IPS-15b (cell line): ENCODE results near the gene CEMIP2.
"Not testable (repeated sequence)": the region's sequence is repeated elsewhere in the genome, so short reads cannot be mapped to it uniquely, and the experiment has no call there.

Experiments used
- H3K27me3 ChIP-seq: one replicate; pipeline ENCODE4 v1.6.1; 2013; ENCODE audit warnings: low read length; ENCODE audit not compliant: control insufficient read depth, insufficient read depth
- H3K36me3 ChIP-seq: one replicate; pipeline ENCODE4 v1.6.1; 2013; ENCODE audit warnings: low read length; ENCODE audit not compliant: control insufficient read depth, insufficient read depth
- H3K4me1 ChIP-seq: one replicate; pipeline ENCODE4 v1.6.1; 2013; ENCODE audit warnings: mild to moderate bottlenecking, low read length; ENCODE audit not compliant: control insufficient read depth, insufficient read depth
- H3K4me3 ChIP-seq: one replicate; pipeline ENCODE4 v1.5.1; 2013; ENCODE audit warnings: low read depth, low read length
- H3K9ac ChIP-seq: one replicate; pipeline ENCODE4 v1.6.1; 2013; ENCODE audit warnings: low read depth, mild to moderate bottlenecking, low read length
- H3K9me3 ChIP-seq: one replicate; pipeline ENCODE4 v1.6.1; 2013; ENCODE audit warnings: mild to moderate bottlenecking, low read length; ENCODE audit not compliant: control insufficient read depth, insufficient read depth

The CEMIP2 gene

DNA sequence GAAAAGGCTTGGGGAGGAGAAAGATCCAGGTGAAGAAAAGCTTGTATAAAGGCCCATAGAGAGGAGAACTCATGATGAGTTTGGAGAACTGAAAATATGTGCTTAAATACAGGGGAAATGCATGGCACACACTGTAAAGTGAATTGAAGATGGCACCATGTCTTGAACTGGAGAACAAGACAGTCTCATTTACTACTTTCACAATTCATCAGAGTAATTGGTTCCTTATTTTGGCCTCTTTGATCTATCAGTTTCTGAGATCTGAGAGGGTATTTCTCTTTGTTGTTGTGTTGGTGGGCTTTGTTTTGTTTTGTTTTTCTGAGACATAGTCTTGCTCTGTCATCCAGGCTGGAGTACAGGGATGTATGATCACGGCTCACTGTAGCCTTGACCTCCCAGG is 98.2 kb downstream of the CEMIP2 start:
- Histone ChIP-seq H3K4me1 (peaks cover 2% of the 10 kb centered on the region), H3K4me3 (no peak overlapping the region)

DNA sequence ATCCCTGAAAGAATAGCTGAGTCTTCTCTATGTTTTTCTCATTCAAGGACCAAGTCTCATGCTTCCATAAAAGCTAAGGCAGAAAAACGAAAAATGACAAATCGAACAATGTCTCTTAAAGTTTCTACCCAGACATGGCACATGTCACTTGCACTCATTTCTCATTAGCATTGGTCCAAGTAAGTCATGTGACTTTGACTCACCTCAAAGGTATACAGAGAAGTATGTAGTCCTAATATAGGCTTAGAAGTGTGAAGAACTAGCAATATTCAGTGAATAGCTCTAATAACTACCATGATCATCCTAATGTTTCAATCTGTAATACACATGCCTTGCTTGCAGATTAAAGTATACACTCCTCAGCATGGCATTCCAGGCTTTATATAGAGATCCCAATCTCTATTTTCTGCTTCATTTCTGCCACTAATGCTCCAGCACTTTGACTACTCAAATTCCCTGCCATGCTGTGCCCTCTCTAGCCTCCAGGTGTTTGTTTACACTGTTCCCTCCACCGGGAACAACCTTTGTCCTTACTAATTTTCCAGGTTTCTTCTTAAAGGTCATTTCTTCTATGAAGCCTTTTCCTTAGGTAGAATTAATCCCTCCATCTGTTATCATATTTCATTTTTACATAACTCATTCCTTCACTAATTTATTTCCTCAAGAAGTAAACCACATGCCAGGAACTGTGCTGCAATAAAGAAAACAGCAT is 98.9 kb downstream of the CEMIP2 start:
- H3K4me3 ChIP-seq = no peak overlapping the region
- H3K36me3 ChIP-seq = no peaks in the 10 kb centered on the region
- H3K9me3 ChIP-seq = no peaks in the 10 kb centered on the region
- no peaks in the 10 kb centered on the region for H3K27me3 ChIP-seq
- H3K9ac ChIP-seq = no peak overlapping the region
- peaks cover under 1% of the 10 kb centered on the region for H3K4me1 ChIP-seq

More for the DNA sequence above, 98.2 kb downstream of the CEMIP2 start:
- Histone ChIP-seq H3K9ac (no peak overlapping the region), H3K36me3 (no peaks in the 10 kb centered on the region), H3K9me3 (no peaks in the 10 kb centered on the region), H3K27me3 (no peaks in the 10 kb centered on the region)

DNA sequence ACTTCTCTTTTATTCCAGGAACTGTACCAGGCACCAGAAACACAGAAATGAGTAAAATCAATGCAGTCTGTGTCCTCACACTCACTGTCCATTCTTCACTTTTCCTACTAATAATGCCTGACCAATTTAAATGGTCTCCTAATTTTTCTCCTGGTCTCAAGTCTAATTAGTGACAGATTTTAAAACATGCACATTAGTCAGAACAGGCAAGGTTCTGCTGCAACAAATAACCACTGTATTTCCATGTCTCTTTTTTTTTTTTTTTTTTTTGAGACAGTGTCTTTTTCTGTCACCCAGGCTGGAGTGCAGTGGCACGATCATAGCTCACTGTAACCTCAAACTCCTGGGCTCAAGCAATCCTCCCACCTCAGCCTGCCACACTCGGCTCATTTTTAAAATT is 99.6 kb downstream of the CEMIP2 start:
- Histone ChIP-seq H3K4me3 (no peak overlapping the region), H3K9ac (no peak overlapping the region), H3K9me3 (no peaks in the 10 kb centered on the region), H3K36me3 (no peaks in the 10 kb centered on the region), H3K4me1 (peaks cover 7% of the 10 kb centered on the region), H3K27me3 (no peaks in the 10 kb centered on the region)

DNA sequence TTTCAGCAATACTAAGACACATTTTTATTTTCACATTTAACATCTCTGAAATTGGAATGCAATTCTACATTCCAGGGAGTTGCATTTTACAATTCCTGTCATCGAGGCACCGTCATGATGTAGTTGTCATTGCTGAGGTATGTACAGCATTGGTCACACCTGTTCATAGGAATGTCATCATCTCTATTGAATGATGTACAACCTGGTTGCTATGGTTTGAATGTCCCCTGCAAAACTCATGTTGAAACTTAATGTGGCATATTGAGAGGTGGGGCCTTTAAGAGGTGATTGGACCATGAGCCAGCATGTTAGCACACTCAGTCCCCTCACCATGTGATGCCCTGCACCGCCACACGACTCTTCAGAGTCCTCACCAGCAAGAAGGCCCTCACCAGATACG is 103.1 kb downstream of the CEMIP2 start:
- Histone ChIP-seq H3K36me3 (no peaks in the 10 kb centered on the region), H3K9me3 (no peaks in the 10 kb centered on the region), H3K4me1 (peaks cover 20% of the 10 kb centered on the region), H3K27me3 (no peaks in the 10 kb centered on the region), H3K4me3 (no peak overlapping the region), H3K9ac (no peak overlapping the region)

DNA sequence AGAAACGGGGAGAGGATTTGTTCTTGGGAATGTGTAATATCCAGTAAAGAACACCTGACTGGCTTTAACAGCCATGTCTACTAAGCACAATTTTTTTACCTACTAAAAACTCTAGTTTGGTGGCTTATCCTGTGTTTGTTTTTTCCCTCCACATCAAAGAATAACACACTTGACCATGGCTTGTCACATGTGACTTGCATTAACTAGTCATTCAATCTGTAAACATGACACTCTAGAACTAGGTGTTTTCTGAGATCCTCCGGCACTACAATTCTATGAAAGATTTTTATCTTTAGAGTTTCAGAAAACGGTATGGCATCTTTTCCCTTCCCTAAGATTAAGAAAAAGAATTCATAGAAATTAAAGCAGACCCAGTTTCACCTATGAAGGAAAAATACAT is 103.7 kb downstream of the CEMIP2 start:
- Histone ChIP-seq H3K4me3 (no peak overlapping the region), H3K9me3 (no peaks in the 10 kb centered on the region), H3K4me1 (peaks cover 20% of the 10 kb centered on the region), H3K36me3 (no peaks in the 10 kb centered on the region), H3K27me3 (no peaks in the 10 kb centered on the region), H3K9ac (no peak overlapping the region)

DNA sequence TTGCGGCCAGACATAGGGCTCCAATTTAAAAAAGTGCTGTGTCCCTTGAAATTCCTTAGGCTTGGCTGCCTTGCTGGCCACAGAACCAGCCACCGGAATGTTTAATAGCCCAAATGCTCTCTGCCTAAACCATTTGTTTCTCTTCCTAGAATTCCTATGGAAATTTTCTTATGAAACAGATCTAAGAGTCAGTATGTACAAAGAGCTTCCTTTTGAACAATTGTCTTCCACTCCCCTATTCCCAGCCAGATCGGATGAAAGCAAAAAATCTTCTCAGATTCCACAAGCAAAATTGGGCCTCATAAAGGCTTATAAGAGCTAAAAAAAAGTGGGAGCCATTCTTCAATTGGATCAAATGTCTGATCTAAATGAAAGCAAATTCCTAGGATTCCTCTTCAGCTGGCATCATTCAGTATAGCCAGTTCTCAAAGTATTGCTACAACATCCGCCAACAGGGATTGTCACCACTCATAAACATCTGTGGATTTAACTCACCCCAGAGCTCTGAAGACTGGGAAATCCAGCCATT is 104.3 kb downstream of the CEMIP2 start:
- Histone ChIP-seq H3K4me3 (no peak overlapping the region), H3K27me3 (no peaks in the 10 kb centered on the region), H3K9me3 (no peaks in the 10 kb centered on the region), H3K9ac (no peak overlapping the region), H3K4me1 (peaks cover 20% of the 10 kb centered on the region), H3K36me3 (no peaks in the 10 kb centered on the region)

DNA sequence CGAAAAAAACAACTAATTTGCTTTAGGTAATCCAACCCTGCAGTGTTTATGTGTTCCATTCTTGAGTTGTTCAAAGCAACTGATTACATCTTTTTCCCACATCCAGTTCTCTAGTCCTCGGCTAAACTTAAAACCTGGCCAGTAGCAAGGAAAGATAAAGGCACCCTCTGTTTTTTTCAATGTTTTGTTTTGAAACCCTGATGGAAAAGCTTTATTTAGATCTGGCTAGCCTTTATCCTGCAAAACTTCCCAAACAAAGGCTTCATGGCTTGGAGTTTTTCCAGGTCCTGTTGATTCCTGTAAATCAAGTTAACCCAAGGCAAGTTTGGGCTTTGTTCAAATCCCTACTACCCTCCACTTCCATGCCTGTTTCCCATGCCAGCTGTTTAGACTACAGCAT is 105.1 kb downstream of the CEMIP2 start:
- Histone ChIP-seq H3K27me3 (no peaks in the 10 kb centered on the region), H3K4me1 (peaks cover 20% of the 10 kb centered on the region), H3K4me3 (no peak overlapping the region), H3K9me3 (no peaks in the 10 kb centered on the region), H3K9ac (no peak overlapping the region), H3K36me3 (no peaks in the 10 kb centered on the region)

DNA sequence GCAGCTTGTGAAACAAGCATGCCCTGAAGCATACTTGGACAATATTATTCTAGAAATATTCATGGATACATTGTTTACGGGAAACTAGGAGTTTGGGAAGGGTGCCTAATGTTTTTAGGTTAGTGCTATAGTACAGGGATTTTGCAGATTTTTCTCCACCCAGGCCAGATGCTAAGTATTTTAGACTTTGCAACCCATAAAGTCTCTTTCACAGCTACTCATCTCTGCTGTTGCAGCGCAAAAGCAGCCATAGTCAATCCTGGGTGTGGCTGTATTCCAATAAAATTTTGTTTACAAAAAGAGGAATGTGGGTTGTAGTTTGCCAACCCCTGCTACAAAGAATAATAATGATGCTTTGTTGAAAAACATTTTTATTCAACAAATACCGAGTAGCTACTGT is 106.2 kb downstream of the CEMIP2 start:
- no peaks in the 10 kb centered on the region for H3K36me3 ChIP-seq
- no peaks in the 10 kb centered on the region for H3K9me3 ChIP-seq
- H3K4me3 ChIP-seq = no peak overlapping the region
- no peaks in the 10 kb centered on the region for H3K27me3 ChIP-seq
- peaks cover 20% of the 10 kb centered on the region for H3K4me1 ChIP-seq
- H3K9ac ChIP-seq = no peak overlapping the region

DNA sequence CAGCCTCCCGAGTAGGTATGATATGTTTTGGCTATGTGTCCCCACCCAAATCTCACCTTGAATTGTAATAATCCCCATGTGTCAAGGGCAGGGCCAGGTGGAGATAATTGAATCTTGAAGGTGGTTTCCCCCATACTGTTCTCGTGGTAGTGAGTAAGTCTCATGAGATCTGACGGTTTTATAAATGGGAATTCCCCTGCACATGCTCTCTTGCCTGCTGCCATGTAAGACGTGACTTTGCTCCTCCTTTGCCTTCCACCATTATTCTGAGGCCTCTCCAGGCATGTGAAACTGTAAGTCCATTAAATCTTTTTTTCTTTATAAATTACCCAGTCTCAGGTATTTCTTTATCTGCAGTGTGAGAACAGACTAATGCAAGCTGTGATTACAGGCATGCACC is 111.0 kb downstream of the CEMIP2 start:
- H3K9ac ChIP-seq, H3K9me3 ChIP-seq, H3K4me1 ChIP-seq, H3K27me3 ChIP-seq, H3K36me3 ChIP-seq, H3K4me3 ChIP-seq: not testable (repeated sequence)

DNA sequence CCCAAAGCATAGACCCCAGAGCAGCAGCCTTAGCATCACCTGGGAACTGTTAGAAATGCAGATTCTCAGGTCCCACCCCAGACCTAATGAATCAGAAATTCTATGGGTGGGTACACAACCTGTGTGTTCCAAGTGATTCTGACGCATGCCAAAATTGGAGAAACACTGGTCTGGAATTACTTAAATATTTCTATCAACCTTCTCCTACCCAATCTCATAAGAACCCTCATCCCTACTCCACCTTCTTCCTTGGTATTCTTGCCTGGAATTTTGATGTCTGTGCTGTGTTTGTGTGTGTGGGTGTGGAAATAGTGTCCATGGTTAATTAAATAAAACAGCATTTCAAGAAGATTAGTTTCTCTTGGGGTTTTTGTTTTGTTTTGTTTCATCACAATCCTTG is 111.8 kb downstream of the CEMIP2 start:
- no peaks in the 10 kb centered on the region for H3K27me3 ChIP-seq
- H3K9me3 ChIP-seq = no peaks in the 10 kb centered on the region
- H3K36me3 ChIP-seq = no peaks in the 10 kb centered on the region
- no peak overlapping the region for H3K9ac ChIP-seq
- H3K4me1 ChIP-seq = no peaks in the 10 kb centered on the region
- no peak overlapping the region for H3K4me3 ChIP-seq

DNA sequence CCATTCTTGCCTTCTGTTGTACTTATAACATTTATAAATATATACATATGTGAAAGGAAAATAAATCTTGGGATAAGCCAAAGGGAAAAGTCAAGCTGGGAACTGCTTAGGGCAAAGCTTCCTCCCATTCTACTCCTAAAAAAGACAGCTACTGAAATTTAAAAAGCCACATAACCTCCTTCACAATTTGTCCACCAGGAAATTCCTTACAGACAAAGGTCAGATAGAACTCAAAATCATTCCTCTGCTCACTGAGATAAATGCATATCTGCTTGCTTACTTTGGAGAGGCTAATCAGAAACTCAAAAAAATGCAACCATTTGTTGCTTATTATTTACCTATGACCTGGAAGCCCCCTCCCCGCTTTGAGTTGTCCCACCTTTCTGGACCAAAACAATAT is 112.5 kb downstream of the CEMIP2 start:
- H3K4me1 ChIP-seq = no peaks in the 10 kb centered on the region
- H3K36me3 ChIP-seq = no peaks in the 10 kb centered on the region
- H3K9ac ChIP-seq = no peak overlapping the region
- H3K9me3 ChIP-seq = no peaks in the 10 kb centered on the region
- H3K27me3 ChIP-seq = no peaks in the 10 kb centered on the region
- H3K4me3 ChIP-seq = no peak overlapping the region

DNA sequence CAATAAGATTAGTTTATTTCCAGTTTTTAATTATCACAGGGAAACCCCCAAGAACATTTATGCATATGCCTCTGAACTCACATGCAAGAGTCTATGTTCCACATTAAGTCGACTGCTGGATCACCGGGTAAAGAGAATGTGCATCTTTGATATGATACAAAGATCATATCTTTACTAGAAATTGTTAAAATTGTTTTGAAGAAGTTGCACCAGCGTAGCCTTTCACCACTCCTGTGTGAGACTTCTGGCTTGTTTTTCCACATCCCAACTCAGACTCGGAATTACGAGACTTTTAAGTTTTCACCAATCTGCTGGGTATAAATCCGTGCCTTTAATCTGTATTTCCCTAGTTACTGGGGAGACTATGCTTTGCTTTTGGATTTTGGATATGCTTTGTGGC is 113.2 kb downstream of the CEMIP2 start:
- H3K9me3 ChIP-seq = no peaks in the 10 kb centered on the region
- H3K4me1 ChIP-seq = no peaks in the 10 kb centered on the region
- no peaks in the 10 kb centered on the region for H3K36me3 ChIP-seq
- H3K4me3 ChIP-seq = no peak overlapping the region
- no peak overlapping the region for H3K9ac ChIP-seq
- no peaks in the 10 kb centered on the region for H3K27me3 ChIP-seq
